GM18498 (cell line): ENCODE results near the gene ZNF136.

Source experiments
- ATAC-seq: cut with Tn5 transposase; IDR thresholded peaks from one replicate; pipeline ENCODE4 v1.9.1; 2021; ENCODE audit warnings: mild to moderate bottlenecking, moderate library complexity; ENCODE audit not compliant: unreplicated experiment

ZNF136 gene

DNA sequence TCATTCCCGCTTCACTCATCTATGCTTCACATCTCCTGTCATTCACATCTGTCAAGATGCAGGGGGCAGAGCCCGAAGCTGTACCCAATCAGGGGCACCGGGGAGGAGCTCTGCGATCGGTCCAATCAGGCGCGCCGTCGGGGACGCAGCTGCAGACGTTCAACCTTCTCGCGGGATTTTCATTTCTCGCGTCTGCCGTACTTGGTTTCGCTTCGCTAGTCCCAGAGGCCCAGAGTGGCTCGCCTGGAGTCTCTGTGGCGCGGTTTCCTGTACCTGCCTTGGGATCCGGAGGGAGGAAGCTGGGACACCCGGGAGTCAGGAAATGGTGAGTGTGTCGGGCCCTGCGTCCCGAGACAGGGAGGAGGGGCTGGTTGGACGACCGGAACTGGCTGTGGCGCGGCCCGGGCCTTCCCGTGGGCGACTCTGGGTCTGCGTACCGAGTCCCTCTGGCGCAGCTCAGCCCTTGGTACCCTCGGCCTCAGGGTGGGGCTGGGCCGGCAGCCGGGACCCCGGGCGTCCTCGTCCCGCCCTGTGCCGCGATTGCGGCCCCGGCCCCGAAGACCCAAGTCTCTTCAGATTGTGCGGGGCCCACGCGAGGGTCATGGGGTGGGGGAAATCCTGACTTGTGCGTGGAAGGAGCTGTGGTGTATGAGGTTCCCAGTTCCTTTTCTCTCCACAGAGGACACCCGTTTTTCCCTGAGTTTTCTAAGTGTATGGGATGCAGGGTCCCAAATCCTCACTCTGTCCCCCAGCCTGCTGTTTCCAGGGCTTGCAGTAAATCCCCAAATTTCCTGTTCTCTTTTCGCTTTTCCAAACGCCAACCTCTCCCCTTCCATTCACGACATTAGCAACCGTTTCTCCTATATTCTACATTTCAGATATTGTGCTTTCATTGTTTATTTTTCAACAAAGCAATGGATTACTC, at the start of gene ZNF136:
Gene ZNF136 (plus strand): TSS at position 215 of the 925 bp plus-strand sequence. CDS start 108 bp downstream, at position 323.
- peak; percentile 97 for ATAC-seq

GRCh38 chr19:12113121-12113520, 49.8 kb upstream of the ZNF136 start:
- ATAC-seq = no peak

GRCh38 chr19:12117201-12117970, 45.5 kb upstream of the ZNF136 start:
- no peak for ATAC-seq

GRCh38 chr19:12126707-12127106, 36.2 kb upstream of the ZNF136 start:
- no peak for ATAC-seq

DNA sequence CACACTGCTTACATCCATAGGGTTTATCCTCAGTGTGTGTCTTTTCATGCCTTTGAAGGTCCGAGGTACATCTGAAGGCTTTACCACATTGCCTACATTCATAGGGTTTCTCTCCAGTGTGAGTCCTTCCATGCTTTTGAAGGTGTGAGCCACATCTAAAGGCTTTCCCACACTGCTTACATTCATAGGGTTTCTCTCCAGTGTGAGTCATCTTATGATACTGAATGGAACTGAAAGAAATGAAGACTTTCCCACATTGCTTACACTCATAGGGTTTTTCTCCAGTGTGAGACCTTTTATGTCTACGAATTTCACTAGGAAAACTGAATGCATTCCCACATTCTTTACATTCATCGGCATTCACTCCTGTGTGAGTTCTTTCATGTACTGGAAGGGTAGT, 29.8 kb upstream of the ZNF136 start:
- no peak for ATAC-seq

- ATAC-seq = no peak
These were observed 25.5 kb upstream of the ZNF136 start for GRCh38 chr19:12137221-12137940.

- no peak for ATAC-seq
These were observed 23.6 kb upstream of the ZNF136 start for GRCh38 chr19:12139269-12139668.

- peak; percentile 97 for ATAC-seq
These were observed 22.9 kb upstream of the ZNF136 start, which contains the start of gene ZNF20 for GRCh38 chr19:12139885-12140544. Gene ZNF20, minus strand, starts transcription at chr19:12140350. Its CDS starts 168 bp downstream, at chr19:12140182.

DNA sequence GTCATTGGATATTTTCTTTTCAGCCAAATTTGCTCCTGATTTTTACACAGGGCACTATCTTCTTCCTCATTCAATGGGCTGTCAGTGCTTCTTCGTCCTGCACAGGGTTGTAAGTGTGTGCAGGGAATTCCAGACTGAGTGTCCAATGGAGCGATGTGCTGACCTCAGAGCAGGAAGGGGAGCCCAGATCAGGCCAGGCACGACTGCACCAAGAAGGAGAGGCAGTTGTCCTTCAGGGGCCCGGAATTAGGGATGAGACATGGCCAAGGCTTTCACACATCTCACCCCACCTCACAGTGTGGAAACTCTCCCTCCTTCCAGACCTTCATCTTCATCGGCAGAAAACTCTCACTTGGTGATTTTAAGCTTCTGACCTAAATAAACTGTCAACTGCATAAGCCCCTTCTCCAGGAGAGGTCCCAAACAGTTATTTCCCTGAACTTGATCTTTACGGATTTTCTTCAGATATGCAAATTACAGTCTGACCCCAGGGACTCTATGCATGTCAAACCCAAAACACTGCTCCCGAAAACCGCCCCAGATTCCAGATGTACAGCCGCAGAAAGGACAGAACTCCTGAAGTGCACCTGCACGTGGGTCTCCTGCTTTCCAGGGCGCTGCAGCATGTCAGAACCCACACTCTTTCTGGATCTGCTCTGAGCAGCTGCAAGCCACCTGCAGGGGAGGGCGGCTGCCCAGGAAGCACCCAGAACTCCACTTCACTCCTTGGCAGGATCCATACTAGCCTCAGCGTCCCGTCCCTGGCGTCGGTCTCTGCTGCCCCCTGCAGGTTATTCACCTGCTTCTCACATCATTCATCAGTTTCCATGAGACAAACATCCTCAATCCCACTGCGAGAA, 22.1 kb upstream of the ZNF136 start:
- peak; percentile 44 for ATAC-seq

DNA sequence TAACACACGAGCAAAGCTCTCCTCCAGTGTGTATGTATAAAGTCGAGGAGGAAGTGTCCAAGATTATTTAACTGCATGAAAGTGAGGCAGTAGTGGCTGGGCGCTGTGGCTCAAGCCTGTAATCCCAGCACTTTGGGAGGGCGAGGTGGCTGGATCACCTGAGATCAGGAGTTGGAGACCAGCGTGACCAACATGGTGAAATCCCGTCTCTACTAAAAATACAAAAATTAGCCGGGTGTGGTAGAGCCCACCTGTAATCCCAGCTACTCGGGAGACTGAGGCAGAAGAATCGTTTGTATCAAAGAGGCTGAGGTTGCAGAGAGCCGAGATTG, 21.5 kb upstream of the ZNF136 start:
- ATAC-seq = no peak

- ATAC-seq = no peak
These were observed 17.5 kb upstream of the ZNF136 start for GRCh38 chr19:12145348-12145747.

DNA sequence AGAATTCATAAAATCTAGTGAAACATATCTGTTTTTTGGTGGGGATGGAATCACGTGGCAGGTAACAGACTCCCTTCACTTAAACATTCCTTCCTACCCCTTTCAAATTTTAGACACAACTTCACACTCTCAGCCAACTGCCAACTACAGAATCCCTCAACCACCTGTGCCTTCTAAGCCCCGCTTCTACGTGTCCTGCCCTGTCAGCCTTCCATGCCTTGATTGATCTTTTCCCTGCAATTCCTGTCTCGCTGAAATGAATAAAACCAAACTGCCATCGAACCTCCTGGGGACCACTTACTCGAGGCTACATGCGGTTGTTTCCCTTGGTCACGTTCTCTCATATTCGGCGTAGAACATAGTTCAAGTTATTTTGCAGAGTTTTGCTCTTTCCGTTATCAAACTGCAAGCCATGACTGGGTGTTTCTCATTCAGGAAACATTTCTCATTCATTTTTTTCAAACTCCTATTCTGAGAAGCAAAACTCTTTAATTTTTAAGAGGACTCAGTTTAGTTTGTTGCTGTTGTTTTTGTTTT, 7.5 kb upstream of the ZNF136 start:
- ATAC-seq = no peak

- ATAC-seq = peak; percentile 88
These were observed 6.5 kb upstream of the ZNF136 start, which contains the start of gene ZNF625 for GRCh38 chr19:12156223-12157058. Gene ZNF625, minus strand, starts transcription at chr19:12156734. Its CDS starts 176 bp downstream, at chr19:12156558.

DNA sequence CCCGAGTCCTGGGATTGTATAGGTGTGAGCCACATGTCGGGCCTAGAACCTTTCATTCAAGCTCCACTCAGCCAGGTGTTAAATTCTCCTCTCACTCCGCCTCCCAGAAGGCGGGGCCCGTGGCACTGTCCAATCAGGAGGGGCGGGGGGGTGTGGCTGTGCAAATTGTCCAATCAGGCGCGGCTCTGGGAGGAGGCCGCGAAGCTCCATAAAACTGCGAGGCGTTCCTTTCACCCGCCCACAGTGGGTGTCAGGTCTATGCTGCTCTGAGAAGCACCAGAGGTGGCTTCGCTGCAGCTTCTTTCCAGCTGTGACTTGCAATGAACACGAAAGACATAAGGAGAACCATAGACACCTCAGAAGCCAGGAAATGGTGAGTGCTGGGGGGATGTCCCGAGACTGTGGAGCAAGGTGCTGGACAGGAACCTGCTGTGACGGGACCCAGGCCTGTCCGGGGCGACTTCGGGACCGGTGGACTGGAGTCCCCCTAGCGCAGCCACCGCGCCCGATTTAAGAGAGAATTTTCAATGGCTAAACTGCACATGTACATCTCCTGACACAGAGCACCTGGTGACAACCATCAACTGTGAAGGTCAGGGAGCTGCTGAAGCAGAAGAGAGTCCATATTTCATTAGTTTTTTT, 3.0 kb upstream of the ZNF136 start:
- no peak for ATAC-seq

DNA sequence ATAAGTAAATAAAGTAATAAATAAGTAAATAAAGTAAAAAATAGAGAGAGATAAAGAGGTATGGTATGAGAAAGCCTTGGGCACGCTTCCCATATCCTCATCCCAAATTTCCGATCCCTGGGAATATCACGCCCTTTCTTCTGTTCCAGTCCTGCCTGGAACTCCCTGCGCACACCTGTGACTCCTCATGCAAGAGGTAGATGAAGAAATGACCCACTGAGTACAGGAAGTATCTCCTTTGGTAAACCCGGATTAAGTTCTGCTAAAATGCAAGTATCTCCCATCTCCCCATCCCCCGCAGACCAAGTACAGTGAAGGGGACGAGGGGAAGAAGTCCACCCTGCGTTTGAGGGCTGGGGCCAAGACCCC, 399 bp upstream of the ZNF136 start:
- no peak for ATAC-seq

DNA sequence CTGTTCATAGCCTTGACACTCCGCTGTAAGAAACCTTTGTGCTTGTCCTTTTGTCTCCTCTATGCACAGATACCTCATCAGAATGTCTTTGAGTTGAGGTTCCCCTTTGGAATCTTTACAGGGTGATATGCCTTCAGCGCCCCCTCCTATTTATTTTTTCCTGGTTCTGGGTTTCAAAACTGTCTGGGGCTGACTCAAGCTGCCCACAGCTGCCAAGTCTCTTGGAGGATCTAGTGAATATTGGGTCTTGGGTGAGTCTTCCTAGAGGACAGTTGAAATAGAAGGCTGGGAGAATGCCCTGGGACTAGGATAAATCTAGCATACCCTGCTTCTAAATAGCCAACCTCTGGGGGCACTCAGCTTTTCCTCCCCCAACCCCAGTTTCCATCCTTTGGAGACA, 930 bp downstream of the ZNF136 start:
- no peak for ATAC-seq

DNA sequence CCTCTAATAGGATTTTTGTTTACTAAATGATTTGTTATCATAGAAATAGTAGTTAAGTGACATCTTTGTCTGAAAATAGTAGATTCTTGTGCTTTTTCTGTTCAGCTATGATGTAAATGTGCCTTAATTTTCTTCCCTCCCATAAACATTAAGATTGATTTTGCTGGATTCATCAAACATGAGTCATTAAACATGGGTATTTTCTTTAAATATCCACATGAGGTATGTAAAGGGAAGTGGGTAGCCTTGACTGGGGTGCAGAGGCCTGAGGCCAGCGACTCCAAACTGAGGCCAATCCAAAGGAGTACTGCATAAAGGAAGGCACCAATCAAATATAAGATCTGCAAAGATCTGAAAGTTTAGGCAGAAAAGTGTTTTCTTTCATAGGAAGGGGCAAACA, 3.7 kb downstream of the ZNF136 start:
- ATAC-seq = no peak

DNA sequence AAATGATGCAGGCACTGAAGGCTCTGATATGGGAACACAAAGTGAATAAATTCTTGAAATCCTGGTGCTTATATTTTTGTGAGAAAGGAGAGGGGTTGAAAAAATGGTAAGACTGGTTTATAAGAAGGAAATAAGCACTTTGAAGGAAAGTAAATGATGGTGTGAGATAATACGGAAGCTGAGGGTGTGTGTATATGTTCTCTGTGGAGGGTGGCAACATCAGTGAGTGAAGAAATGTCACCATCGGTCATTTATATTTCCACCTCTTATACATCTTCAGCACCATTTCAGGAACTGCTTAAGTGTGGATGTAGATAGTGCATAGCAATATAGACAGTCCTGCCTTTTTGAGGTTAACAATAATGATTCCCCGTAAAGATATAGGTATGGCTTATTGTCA, 17.5 kb downstream of the ZNF136 start:
- no peak for ATAC-seq
